GM20431 (cell line): ENCODE data around the gene P4HB.

Source experiments
- in situ Hi-C: fragments of 300-500 bp; cut with MseI, MboI; formaldehyde crosslinking; loops from one replicate; pipeline ENCODE4 v1.15.0; 2020; ENCODE audit warnings: low sequenced_read_pairs; ENCODE audit not compliant: unreplicated experiment

The P4HB gene

DNA sequence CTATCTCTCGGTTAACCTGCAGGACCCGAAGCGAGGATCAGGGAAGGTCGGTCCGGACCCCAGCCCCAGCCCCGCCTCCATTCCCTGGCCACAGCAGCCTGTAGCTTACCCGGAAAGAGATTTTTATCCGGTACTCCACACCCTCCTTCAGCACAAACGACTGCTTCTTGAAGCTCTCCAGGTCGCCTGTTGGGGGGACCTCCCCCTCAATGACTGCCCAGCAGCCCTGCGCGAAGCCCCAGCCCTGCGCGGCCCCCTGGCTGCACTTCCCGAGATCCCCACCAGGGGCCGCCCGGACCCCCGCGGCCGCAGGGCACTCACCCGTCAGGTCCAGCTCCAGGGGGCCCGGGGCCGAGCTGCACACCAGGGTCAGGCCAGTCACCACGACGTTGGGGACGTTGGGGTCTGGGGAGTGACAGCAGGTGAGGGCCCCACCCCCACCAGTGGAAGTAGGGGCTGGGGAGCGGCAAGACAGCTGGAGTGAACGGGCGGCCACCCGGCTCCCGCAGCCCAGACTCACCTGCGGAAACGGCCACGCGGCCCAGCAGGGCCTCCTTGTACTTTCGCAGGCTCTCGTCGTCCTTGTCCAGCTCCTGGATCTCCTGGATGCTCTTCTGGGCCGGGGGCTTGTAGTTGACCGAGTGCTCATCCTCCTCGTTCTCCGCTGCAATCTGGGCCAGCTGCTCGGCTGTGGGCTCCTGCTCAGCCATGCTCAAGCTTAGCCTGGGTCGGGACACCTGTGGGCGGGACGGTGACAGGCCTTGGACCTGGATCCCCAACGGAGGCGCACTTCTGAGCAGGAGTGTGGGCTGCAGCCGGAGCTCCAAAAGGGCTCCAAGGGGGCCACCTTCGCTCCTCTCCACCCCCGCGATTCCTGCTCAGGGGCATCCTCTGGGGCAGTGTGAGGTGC, 9.1 kb upstream of the P4HB start:
- in situ Hi-C loops: no loop called here

- in situ Hi-C loops: no loop called here
Measured at GRCh38 chr17:81868674-81869220, 8.4 kb upstream of the P4HB start.

DNA sequence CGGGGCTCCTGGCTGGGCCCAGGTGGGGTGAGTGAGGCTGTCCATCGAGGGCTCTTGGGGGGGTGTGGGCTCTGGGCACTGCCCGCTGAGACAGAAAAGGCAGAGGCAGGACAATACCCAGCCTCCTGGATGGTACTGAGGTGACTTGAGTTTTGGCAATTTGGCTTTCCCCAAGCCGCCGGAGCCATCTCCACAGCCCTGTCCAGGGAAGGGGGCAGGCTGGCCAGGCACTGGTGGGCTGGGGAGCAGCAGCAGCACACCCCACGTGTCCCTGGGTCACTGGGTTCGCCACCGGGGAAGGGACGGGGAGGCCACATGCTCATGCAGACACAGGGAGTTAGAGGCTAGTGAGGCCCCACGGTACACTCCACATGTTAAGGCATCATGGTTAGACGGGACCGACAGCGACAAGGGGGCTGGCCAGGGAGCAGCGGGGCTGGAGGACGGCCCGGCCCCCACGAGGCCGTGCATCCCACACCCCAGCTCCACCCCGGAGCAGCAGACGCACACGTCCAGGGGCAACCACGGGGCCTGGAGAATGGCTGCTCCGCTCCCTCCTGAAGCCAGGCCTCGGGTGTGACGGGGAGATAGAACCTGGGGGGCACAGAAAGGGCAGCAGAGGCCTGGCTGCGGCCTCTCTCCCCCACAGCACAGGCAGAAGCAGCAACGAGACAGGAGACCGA, 7.8 kb upstream of the P4HB start:
- in situ Hi-C loops: no loop called here

DNA sequence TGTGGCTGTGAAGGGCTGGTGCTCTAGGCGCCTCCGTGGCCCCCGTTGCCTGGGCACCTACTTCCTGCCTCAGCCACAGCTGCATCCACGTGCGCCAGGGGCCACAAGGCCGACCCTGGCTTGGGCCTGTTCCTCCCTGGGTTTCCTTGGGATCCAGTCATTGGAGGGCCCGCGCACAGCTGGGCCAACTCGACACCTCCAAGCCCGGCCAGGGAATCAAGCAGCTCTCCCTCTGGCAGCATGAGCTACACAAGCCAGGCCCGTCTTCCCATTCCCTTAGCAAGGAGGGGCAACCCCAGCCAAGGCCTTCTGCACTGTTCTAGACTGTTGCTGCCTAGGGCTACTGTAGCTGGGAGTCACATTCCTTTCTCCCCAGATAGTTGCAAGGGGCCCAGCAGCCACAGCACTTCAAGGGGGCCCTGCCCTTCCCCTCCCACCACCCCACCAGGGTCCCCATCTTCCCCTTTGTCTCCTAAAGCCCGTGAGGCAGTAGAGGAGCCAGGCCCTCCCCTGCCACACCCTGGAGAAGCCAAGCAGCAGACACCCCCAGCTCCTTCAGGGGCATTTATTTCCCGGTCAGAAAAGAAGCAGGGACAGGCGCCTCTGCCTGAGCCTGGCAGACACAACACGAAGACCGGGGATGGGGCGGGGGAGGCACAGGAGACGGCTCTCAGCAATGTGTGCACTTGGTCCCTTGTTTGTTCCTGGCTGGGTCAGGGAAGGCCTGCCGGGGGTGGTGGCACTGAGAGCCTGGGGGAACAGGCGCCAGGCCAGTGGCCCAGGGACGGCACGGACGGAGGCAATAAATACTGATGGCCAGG, 7.0 kb upstream of the P4HB start:
- in situ Hi-C loops: no loop called here

- in situ Hi-C loops: no loop called here
Measured at GRCh38 chr17:81866440-81867169, 6.3 kb upstream of the P4HB start.

DNA sequence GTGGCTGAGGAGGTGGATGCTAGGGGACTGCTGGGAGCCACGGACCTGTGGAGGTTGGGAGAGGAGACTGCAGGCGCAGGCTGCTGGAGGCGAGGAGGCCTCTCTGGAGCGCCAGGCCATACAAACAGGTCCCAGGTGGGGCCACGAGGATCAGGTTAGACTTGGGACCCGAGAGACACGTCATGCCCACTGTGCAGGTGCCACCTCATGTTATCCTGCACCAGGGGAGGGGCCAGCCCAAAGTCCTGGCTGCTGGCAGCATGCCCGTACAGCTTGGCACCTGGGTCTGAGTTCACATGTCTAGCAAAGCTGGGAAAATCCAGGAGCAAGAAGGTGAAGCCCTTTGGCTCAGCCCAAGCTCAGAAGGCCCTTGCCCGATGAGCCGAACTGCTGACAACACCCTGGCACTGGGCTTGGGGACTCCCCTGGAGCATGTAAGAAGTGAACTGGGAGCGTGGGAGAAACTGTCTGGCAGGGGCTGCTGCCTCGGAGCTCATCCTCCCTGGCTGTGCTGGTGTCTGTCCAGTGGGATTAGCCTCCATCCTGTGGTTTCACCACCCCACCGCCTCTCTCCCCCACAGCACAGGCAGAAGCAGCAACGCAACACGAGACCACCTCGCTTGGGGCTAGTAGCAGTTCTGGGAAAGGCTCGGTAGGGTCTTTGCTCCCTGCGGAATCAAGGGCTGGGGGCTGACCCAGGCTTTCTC, 5.6 kb upstream of the P4HB start:
- in situ Hi-C loops: no loop called here

- in situ Hi-C loops: no loop called here
Measured at GRCh38 chr17:81865358-81865732, 5.0 kb upstream of the P4HB start.

- in situ Hi-C loops: no loop called here
Measured at GRCh38 chr17:81863833-81864768, 3.8 kb upstream of the P4HB start.

- in situ Hi-C loops: no loop called here
Measured at GRCh38 chr17:81863123-81863675, 2.9 kb upstream of the P4HB start.

GRCh38 chr17:81860756-81861568, 627 bp upstream of the P4HB start:
- in situ Hi-C loops: no loop called here

GRCh38 chr17:81858967-81859905, 1.1 kb downstream of the P4HB start:
- in situ Hi-C loops: no loop called here

DNA sequence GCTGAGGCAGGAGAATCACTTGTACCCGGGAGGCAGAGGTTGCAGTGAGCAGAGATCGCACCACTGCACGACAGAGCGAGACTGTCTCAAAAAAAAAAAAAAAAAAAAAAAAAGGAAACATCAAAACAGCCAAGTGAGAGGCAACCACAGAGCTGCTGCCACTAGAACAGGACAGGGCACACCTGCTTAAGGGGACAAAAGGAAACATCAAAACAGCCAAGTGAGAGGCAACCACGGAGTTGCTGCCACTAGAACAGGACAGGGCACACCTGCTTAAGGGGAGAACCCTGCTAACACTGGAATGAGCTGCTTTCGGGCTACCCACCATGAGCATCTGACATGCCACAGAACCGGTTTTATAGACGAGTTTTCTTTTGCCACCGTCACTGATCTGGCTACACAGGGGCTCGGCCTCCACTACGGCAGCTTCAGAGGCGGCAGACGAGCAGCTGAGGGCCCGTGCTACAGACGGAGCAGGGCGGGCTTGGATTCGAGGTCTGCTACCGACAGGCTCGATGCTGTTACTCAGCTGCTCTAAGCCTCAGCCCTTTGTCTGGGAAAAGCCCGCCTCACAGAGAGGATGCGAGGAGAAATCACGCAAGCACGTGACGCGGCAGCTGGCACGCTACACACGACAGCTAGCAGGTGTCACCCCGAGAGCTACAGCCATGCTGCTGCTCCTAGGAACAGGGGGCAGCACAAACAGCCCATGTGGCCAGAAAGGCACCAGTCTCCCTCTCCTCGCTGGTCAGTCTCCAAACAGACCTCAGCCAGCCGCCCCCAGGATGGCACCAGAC, 2.0 kb downstream of the P4HB start:
- in situ Hi-C loops: no loop called here

- in situ Hi-C loops: no loop called here
Measured at GRCh38 chr17:81854974-81855774, 5.2 kb downstream of the P4HB start.

GRCh38 chr17:81852237-81852636, 8.1 kb downstream of the P4HB start:
- in situ Hi-C loops: no loop called here
